ENCODE data around the gene LRP4.

The LRP4 gene

GRCh38 chr11:46845440-46845739 is 73.0 kb downstream of the LRP4 start:
- peak; percentile 20 for DNase-seq

- no peak for DNase-seq
Measured at GRCh38 chr11:46840116-46840515, 78.2 kb downstream of the LRP4 start.

DNA sequence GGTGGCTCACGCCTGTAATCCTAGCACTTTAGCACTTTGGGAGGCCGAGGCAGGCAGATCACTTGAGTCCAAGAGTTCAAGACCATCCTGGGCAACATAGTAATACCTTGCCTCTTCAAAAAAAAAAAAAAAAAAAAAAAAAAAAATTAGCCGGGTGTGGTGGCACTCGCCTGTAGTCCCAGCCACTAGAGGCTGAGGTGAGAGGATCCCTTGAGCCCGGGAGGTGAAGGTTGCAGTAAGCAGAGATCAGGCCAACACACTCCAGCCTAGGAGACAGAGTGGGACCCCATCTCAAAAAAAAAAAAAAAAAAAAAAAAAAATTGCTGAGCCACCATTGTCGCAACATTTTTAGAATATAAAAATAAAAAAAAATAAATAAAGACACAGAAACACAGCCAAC is 79.8 kb downstream of the LRP4 start:
- DNase-seq: no peak

- DNase-seq: no peak
Measured at GRCh38 chr11:46837860-46838259, 80.5 kb downstream of the LRP4 start.

DNA sequence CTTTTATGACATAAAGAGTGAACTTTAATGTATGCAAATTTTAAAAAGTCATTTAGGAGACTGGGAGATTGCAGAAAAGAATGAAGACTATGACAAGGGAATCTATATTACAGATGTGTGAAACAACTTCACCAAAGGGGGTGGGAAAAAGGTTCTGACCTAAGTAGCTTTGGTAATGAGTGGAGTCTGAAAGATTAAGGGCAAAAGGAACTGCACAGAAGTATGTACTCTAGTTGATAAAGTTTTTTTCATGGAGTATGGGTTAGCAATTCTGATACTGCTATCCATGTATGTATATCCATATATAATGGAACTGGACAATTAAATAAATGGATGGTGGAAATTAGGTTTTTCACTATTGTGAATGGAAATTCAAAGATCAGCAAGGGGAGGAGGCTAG is 81.5 kb downstream of the LRP4 start:
- no peak for DNase-seq

GRCh38 chr11:46836431-46836830 is 81.9 kb downstream of the LRP4 start:
- DNase-seq: no peak

DNA sequence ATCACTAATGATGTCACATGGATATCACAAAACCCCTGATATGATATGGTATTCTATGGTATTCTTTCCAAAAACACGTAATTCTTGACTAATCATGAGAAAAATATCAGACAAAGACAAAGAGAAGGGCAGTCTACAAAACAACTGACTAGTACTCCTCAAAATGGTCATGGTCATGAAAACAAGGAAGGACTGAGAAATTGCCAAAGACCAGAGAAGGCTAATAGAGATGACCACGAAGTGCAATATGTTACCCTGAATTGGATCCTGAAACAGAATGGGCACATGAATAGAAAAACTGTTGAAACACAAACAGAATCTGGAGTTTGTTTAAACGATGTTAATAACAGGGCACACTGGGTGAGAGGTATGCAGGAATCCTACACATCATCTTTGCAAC is 82.5 kb downstream of the LRP4 start:
- no peak for DNase-seq

DNA sequence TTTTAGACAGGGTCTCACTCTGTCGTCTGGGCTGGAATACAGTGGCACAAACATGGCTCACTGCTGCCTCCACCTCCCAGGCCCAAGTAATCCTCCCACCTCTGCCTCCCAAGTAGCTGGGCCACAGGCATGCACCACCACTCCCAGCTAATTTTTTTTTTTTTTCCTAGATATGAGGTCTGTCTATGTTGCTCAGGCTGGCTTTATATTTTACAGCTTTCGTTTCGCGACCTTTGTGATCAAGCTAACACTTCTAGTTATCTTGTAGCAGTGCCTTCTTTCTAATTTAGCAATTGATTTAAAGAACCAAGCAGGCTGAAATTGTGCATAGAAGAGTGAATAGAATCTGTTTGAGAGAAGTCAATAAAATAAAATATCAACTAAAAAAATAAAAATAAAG is 83.5 kb downstream of the LRP4 start:
- DNase-seq: no peak

- DNase-seq: no peak
Measured at GRCh38 chr11:46832511-46833214, 85.7 kb downstream of the LRP4 start.

- no peak for DNase-seq
Measured at GRCh38 chr11:46827995-46828394, 90.4 kb downstream of the LRP4 start.

DNA sequence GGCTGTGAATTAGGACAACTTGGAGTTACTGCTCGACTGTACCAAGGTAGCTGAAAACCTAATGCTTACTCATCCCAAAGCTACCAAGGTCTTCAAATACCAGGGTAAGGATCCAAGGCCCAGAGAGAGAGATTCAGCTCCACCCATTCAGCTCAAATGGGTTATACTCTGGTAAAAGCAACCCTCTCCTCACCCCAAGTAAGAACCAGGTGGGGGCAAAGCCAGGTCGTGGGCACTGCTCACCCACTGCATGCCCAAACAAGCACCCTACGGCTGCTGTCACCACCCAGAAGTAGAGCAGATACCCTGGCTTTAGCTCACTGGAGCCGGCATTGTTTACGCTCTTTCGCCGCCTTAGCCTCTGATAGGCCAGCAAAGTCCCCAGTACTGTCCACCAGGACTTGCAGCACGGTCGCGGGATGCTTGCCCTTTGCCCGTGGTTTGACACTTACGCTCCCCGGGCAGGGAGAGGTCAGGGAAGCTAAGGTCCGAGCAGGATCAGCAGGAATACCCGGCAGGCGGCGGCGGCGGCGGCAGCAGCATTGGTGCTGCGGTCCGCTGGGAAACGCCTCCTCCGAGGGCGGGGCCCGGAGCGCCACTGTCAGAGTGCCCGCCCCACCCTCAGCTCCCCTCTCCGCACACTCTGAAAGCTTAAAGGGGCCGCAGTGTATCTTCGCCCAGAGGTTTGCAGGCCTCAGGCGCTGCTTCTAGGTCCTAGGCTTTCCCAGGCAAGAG is 91.9 kb downstream of the LRP4 start:
- DNase-seq: peak; percentile 64

DNA sequence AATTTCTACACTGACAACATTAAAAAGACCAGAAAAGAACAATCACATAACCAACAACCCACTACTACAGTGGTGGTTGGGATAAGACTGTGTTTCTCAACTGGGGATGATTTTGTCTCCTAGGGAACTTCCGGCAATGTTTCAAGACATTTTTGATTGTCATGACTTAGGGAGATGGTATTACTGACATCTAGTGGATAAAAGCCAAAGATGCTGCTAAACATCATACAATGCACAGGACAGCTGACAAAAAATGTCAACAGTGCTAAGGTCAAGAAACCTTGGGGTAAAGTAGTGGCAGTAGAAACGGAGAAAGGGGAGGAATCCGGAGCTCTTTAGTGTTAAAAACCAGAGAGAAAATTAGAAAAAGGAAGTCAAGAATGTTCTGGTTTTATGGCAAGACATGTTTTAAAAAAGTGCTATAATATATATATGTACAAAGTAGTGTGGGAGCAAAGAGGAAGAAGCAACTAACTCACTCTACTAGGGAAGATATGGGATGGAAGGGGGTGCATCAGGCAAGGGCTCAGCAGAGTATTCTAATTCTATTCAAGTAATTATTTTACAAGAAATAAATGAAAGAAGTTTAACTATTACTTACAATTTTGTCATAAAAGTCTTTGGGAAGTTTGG is 109.4 kb downstream of the LRP4 start:
- DNase-seq: peak; percentile 7

All from kidney glomerular epithelial cell (primary cell).